Skeletal muscle satellite cell (primary cell): ENCODE results near the gene MEA1.

Source experiments
- H3K27me3 ChIP-seq: 2 replicates; pipeline ENCODE4 v1.7.0; 2013; ENCODE audit warnings: low read length; ENCODE audit not compliant: control insufficient read depth, insufficient read depth
- H3K36me3 ChIP-seq: 2 replicates; pipeline ENCODE4 v1.7.0; 2013; ENCODE audit warnings: mild to moderate bottlenecking, control low read depth, low read length; ENCODE audit not compliant: insufficient read depth
- H3K4me1 ChIP-seq: 2 replicates; pipeline ENCODE4 v1.7.0; 2013; ENCODE audit warnings: low read length; ENCODE audit not compliant: control insufficient read depth, insufficient read depth
- H3K4me2 ChIP-seq: 2 replicates; pipeline ENCODE4 v1.7.0; 2013; ENCODE audit warnings: mild to moderate bottlenecking, low read length
- H3K4me3 ChIP-seq: 2 replicates; pipeline ENCODE4 v1.7.0; 2013; ENCODE audit warnings: low read length
- H3K9ac ChIP-seq: 2 replicates; pipeline ENCODE4 v1.7.0; 2013; ENCODE audit warnings: mild to moderate bottlenecking, low read depth, low read length, moderate library complexity
- H3K9me3 ChIP-seq: replicated peaks from 2 replicates; pipeline ENCODE4 v1.7.0; 2013; ENCODE audit warnings: mild to moderate bottlenecking, control low read depth, low read length

The MEA1 gene

GRCh38 chr6:42968126-42968701 lies 45.5 kb downstream of the MEA1 start:
- H3K27me3 ChIP-seq: no peaks in the 10 kb centered on the region
- no peak overlapping the region for H3K4me3 ChIP-seq
- no peak overlapping the region for H3K9ac ChIP-seq
- H3K36me3 ChIP-seq: peaks cover 32% of the 10 kb centered on the region
- no peak overlapping the region for H3K4me2 ChIP-seq
- no peaks in the 10 kb centered on the region for H3K9me3 ChIP-seq
- H3K4me1 ChIP-seq: peaks cover 9% of the 10 kb centered on the region

GRCh38 chr6:42967228-42967627 lies 46.5 kb downstream of the MEA1 start:
- Histone ChIP-seq H3K4me1 (peaks cover 9% of the 10 kb centered on the region), H3K36me3 (peaks cover 37% of the 10 kb centered on the region), H3K9me3 (no peaks in the 10 kb centered on the region), H3K27me3 (no peaks in the 10 kb centered on the region), H3K9ac (no peak overlapping the region), H3K4me3 (no peak overlapping the region), H3K4me2 (no peak overlapping the region)

DNA sequence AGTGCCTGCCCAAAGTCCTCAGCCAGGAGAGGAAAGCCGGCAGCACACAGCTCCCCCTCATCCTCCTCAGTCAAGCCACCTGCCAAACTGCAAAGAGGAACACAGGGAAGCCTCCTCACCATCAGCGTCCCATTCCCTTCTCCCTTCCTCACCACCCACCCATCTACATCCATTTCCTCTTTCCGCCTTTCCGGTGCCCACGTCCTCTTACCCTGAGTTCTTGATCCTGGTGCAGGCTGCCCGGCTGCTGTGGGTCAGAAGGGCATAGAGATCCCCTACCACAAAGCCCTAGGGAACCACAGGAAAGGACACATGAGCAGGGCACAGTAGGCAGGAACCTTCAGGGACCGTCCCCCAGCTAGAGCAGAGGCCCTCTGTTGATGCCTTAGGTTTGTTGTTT lies 47.2 kb downstream of the MEA1 start:
- Histone ChIP-seq H3K4me3 (no peak overlapping the region), H3K27me3 (no peaks in the 10 kb centered on the region), H3K9me3 (no peaks in the 10 kb centered on the region), H3K4me2 (no peak overlapping the region), H3K36me3 (peaks cover 43% of the 10 kb centered on the region), H3K4me1 (peaks cover 9% of the 10 kb centered on the region), H3K9ac (no peak overlapping the region)

DNA sequence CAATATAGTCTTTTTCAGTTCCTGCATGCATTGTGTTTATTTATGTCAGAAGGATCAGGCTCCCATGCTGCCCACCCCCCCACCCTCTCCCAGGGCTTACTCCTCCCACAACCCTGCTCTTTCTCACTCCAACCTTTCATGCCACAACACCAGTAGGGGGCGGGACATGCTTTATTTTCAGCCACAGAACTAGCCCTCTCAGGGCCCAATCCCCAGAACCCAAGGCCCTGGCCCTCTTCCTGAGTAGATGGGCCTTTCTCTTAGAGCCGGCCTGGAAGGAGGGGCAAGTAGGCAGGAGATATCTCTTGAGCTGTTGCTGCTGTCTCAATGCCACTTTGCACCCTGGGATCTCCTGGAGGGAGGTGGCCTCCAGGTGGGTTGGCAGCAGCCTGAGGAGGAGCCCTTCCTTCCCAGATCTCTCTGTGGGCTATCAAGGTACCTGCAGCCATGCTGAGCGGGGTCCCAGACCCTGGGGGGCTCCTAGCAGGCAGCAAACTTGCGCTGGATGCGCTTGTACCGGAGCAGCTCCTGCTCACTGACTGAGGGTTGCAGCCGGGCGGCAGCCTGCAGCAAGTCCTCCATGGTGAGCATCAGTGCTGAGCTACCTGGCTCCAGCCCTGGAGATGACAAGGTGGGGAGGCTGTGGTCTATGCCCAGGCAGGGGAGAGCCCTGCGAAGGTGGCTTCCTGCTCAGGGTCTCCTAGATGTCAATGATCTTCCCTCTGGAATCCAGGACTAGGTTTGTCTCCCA lies 49.7 kb downstream of the MEA1 start:
- peaks cover 43% of the 10 kb centered on the region for H3K36me3 ChIP-seq
- H3K9ac ChIP-seq: no peak overlapping the region
- no peak overlapping the region for H3K4me3 ChIP-seq
- H3K27me3 ChIP-seq: peaks cover 6% of the 10 kb centered on the region
- H3K4me2 ChIP-seq: no peak overlapping the region
- no peaks in the 10 kb centered on the region for H3K9me3 ChIP-seq
- H3K4me1 ChIP-seq: peaks cover 16% of the 10 kb centered on the region

DNA sequence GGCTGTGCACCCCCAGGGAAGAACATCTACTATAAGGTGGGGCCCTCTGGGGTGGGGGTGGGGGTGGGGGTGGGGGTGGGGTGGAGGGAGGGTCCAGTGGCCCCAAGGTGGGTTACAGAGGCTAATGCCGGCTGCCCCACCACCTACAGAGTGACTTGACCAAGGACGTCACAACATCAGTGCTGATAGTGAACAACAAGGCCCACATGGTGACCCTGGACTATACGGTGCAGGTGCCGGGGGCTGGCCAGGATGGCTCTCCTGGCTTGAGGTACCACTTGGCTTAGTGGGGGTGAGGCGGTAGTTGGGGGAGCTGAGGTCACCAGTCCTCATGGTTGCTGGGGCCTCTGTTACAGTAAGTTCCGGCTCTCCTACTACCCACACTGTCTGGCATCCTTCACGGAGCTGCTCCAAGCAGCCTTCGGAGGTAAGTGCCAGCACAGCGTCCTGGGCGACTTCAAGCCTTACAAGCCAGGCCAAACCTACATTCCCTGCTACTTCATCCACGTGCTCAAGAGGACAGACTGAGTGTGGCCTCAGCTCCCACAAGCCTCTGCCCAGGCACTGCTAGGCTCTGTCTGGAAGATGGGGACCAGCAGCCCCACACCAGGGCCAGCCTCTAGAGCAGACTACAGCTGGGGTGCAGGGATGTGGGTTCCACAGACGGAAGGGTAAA lies 50.4 kb downstream of the MEA1 start:
- H3K4me3 ChIP-seq: no peak overlapping the region
- H3K27me3 ChIP-seq: peaks cover 6% of the 10 kb centered on the region
- H3K9ac ChIP-seq: no peak overlapping the region
- H3K36me3 ChIP-seq: peaks cover 42% of the 10 kb centered on the region
- H3K4me2 ChIP-seq: no peak overlapping the region
- H3K9me3 ChIP-seq: no peaks in the 10 kb centered on the region
- peaks cover 16% of the 10 kb centered on the region for H3K4me1 ChIP-seq

DNA sequence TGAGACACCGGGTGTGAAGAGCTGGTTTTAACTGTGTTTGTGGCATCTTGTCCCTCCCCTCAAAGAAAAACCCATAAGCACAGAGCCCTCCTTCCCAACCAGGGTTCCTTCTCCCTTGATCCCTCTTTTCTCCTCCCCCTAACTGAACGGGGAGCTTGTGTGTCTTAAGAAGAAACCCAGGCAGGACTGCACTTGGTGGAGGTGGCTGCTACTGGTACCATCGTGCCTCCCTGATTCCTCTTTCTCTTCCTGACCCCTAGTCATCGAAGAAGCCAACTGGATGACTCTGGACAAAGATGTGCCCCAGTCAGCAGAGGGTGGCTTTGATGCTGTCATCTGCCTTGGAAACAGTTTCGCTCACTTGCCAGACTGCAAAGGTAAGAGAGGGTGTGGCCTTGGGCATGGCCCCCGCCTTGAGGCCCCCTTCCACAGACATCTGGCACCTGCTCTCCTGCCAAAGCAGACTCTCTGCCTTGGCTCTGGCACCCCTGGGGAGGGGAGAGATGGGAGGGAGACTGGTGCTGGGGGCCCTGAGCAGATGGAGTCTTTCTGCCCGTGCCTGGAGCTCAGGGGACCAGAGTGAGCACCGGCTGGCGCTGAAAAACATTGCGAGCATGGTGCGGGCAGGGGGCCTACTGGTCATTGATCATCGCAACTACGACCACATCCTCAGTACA lies 51.1 kb downstream of the MEA1 start:
- peaks cover 6% of the 10 kb centered on the region for H3K27me3 ChIP-seq
- H3K4me3 ChIP-seq: no peak overlapping the region
- no peaks in the 10 kb centered on the region for H3K9me3 ChIP-seq
- no peak overlapping the region for H3K9ac ChIP-seq
- peaks cover 16% of the 10 kb centered on the region for H3K4me1 ChIP-seq
- H3K4me2 ChIP-seq: no peak overlapping the region
- peaks cover 39% of the 10 kb centered on the region for H3K36me3 ChIP-seq

DNA sequence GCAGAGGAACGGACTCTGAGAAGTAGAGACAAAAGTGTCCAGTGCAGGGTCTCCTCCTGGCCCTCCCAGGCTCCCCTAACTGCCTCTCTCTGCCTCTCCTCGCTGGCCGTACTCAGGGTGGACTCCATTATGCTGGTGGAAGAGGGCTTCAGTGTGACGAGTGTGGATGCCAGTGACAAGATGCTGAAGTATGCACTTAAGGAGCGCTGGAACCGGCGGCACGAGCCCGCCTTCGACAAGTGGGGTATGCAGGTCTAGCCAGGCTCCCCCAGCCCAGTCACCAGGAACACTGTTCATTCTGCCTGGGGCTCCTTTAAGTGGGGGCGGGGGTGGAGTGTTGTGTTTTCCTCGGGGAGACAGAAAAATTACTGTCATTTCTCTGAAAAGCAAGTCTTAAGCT lies 51.6 kb downstream of the MEA1 start:
- Histone ChIP-seq H3K4me2 (no peak overlapping the region), H3K9me3 (no peaks in the 10 kb centered on the region), H3K4me1 (peaks cover 16% of the 10 kb centered on the region), H3K27me3 (peaks cover 6% of the 10 kb centered on the region), H3K9ac (no peak overlapping the region), H3K4me3 (no peak overlapping the region), H3K36me3 (peaks cover 34% of the 10 kb centered on the region)
